Upper lobe of left lung (tissue), 6 donors: Measurements from ENCODE around the gene NCOR2. TPM values are rescaled to one million over a fixed set of nuclear protein-coding genes. Genes with fewer than 3 reads are reported as not detected.
A peak's percentile ranks its signal among the peaks of the same experiment; 100 is the strongest.

Source experiments
- ATAC-seq, 2 donors: fragments of 200-7000 bp; cut with Tn5 transposase; one replicate each; pipeline ENCODE4 v1.9.1; 2022; ENCODE audit warnings: mild to moderate bottlenecking in 2 of 2, moderate library complexity in 2 of 2; ENCODE audit not compliant: low FRiP score in 2 of 2
- DNase-seq, 2 donors: peaks; one replicate each; pipeline ENCODE4 v3.0.0-alpha.2; 2019 to 2020
- H3K27ac ChIP-seq, 4 donors: fragments of 200-600 bp; sonication (generic); one replicate each; pipeline ENCODE4 v1.5.1; 2016 to 2019
- H3K27me3 ChIP-seq, 4 donors: fragments of 200-600 bp; sonication (generic); one replicate each; pipeline ENCODE4 v1.5.1; 2017 to 2019
- H3K36me3 ChIP-seq, 4 donors: fragments of 200-600 bp; sonication (generic); one replicate each; pipeline ENCODE4 v1.5.1; 2016 to 2019
- H3K4me1 ChIP-seq, 4 donors: fragments of 200-600 bp; sonication (generic); one replicate each; pipeline ENCODE4 v1.5.1; 2018 to 2019
- H3K4me3 ChIP-seq, 4 donors: fragments of 200-600 bp; sonication (generic); one replicate each; pipeline ENCODE4 v1.5.1; 2017 to 2019; ENCODE audit warnings: mild to moderate bottlenecking in 2 of 4, moderate library complexity in 1 of 4
- H3K9me3 ChIP-seq, 4 donors: fragments of 200-600 bp; sonication (generic); one replicate each; pipeline ENCODE4 v1.5.1; 2018 to 2019
- CTCF ChIP-seq, 6 experiments: fragments of 450-650 bp in 4 of 6; fragments of 200-600 bp in 2 of 6; sonication (generic) in 2 of 6; IDR thresholded peaks; one replicate each; pipeline ENCODE4 v1.5.1; 2016 to 2019; ENCODE audit warnings: antibody characterized with exemption in 6 of 6
- EP300 ChIP-seq, 4 donors: sonication (generic); formaldehyde crosslinking; IDR thresholded peaks; one replicate each; pipeline ENCODE4 v1.5.1; 2017; ENCODE audit warnings: antibody characterized with exemption in 4 of 4, control low read depth in 2 of 4
- POLR2A ChIP-seq, 4 donors: fragments of 450-650 bp; IDR thresholded peaks; one replicate each; pipeline ENCODE4 v1.5.1; 2016 to 2017; ENCODE audit warnings: antibody characterized with exemption in 4 of 4, mild to moderate bottlenecking in 2 of 4
- POLR2AphosphoS5 ChIP-seq, 2 donors: sonication (generic); formaldehyde crosslinking; IDR thresholded peaks; one replicate each; pipeline ENCODE4 v1.5.1; 2017; ENCODE audit warnings: antibody characterized with exemption in 2 of 2
- WGBS, 2 donors: methylation state at CpG; one replicate each; pipeline ENCODE4 v1.1.5; 2017 to 2018; 5-methylcytosine and 5-hydroxymethylcytosine counted together
- total RNA-seq, 6 donors: library from RNA; depleted of rRNA in 4 of 6; stranded (reverse); fragments of >200 nt in 4 of 6; gene quantifications; one replicate each; pipeline versions ENCODE4 v1.1.0 to v1.2.1, GENCODE V29; 2016 to 2021
- donor health status: DM: no; HTN: no; CAD: no; lungs with moderate emphysema.
- donor health status: DM: no; HTN: yes; CAD: no; lungs with severe emphysema.

The NCOR2 gene
- total RNA-seq, 6 donors from 2014 or later, result 188 to 603 (median 373) TPM

- WGBS, 2 donors, result 67 to 90% methylated on average over 4 to 5 of the region's 5 CpGs
- Histone ChIP-seq H3K4me3 (no peak overlapping the region), H3K4me1 (peaks cover 22 to 43% (median 27%) of the 10 kb centered on the region in 4 donors)
Measured at GRCh38 chr12:124532967-124533366, 34.4 kb downstream of the NCOR2 start.

GRCh38 chr12:124532331-124532750 is 35.1 kb downstream of the NCOR2 start:
- H3K27ac ChIP-seq, result peak overlapping the region in 1 of 4 donors; percentile 38
- DNase-seq (no peak), ATAC-seq (no peak)
- no peaks in the 10 kb centered on the region for H3K9me3 ChIP-seq
- no peak for TF ChIP-seq POLR2AphosphoS5 (IDR thresholded peaks at IDR 0.05)
- no peak for TF ChIP-seq CTCF (IDR thresholded peaks at IDR 0.05)
- TF ChIP-seq EP300 (IDR thresholded peaks at IDR 0.05), result no peak
- no peak for TF ChIP-seq POLR2A (IDR thresholded peaks at IDR 0.05)
- 69 to 84% methylated on average over 10 to 14 of the region's 14 CpGs for WGBS, 2 donors
- no peak overlapping the region for H3K4me3 ChIP-seq
- H3K4me1 ChIP-seq, result peaks cover 16 to 40% (median 23%) of the 10 kb centered on the region in 4 donors
- H3K27me3 ChIP-seq, result no peaks in the 10 kb centered on the region
- H3K36me3 ChIP-seq, result peaks cover 0 to 11% (median 5%) of the 10 kb centered on the region in 4 donors

More at GRCh38 chr12:124532967-124533366, 34.4 kb downstream of the NCOR2 start:
- Histone ChIP-seq H3K36me3 (peaks cover 0 to 9% (median 5%) of the 10 kb centered on the region in 4 donors), H3K27me3 (no peaks in the 10 kb centered on the region), H3K9me3 (no peaks in the 10 kb centered on the region), H3K27ac (peak overlapping the region in 1 of 4 donors; percentile 38)
- ATAC-seq (no peak), DNase-seq (no peak)
- TF ChIP-seq CTCF (IDR thresholded peaks at IDR 0.05) (no peak), POLR2AphosphoS5 (IDR thresholded peaks at IDR 0.05) (no peak), POLR2A (IDR thresholded peaks at IDR 0.05) (no peak), EP300 (IDR thresholded peaks at IDR 0.05) (no peak)

- TF ChIP-seq POLR2AphosphoS5 (IDR thresholded peaks at IDR 0.05), result no peak
- no peak for TF ChIP-seq CTCF (IDR thresholded peaks at IDR 0.05)
- TF ChIP-seq EP300 (IDR thresholded peaks at IDR 0.05), result no peak
- TF ChIP-seq POLR2A (IDR thresholded peaks at IDR 0.05), result no peak
- no peak for ATAC-seq
- WGBS, 2 donors, result 90 to 96% methylated on average over 7 to 11 of the region's 11 CpGs
Measured at GRCh38 chr12:124531906-124532305, 35.5 kb downstream of the NCOR2 start.

GRCh38 chr12:124531281-124531745 is 36.1 kb downstream of the NCOR2 start:
- peaks cover 0 to 17% (median 5%) of the 10 kb centered on the region in 4 donors for H3K36me3 ChIP-seq
- DNase-seq, result no peak
- peak overlapping the region in 3 of 4 donors; percentile 22 to 38 (median 27) for H3K27ac ChIP-seq
- H3K9me3 ChIP-seq, result no peaks in the 10 kb centered on the region
- H3K27me3 ChIP-seq, result no peaks in the 10 kb centered on the region
- H3K4me1 ChIP-seq, result peaks cover 11 to 32% (median 20%) of the 10 kb centered on the region in 4 donors
- no peak for ATAC-seq
- 52% methylated on average over 12 to 14 of the region's 14 CpGs for WGBS, 2 donors
- H3K4me3 ChIP-seq, result no peak overlapping the region
- TF ChIP-seq POLR2A (IDR thresholded peaks at IDR 0.05) (no peak), CTCF (IDR thresholded peaks at IDR 0.05) (no peak), EP300 (IDR thresholded peaks at IDR 0.05) (no peak), POLR2AphosphoS5 (IDR thresholded peaks at IDR 0.05) (no peak)

More at GRCh38 chr12:124531906-124532305, 35.5 kb downstream of the NCOR2 start:
- peaks cover 0 to 14% (median 5%) of the 10 kb centered on the region in 4 donors for H3K36me3 ChIP-seq
- H3K4me3 ChIP-seq, result no peak overlapping the region
- H3K4me1 ChIP-seq, result peaks cover 11 to 36% (median 20%) of the 10 kb centered on the region in 4 donors
- H3K27me3 ChIP-seq, result no peaks in the 10 kb centered on the region
- DNase-seq, result no peak
- H3K27ac ChIP-seq, result peak overlapping the region in 2 of 4 donors; percentile 27 to 38
- no peaks in the 10 kb centered on the region for H3K9me3 ChIP-seq
